ENCODE results near the gene SLC35E1.
"Not testable (repeated sequence)": the region's sequence is repeated elsewhere in the genome, so short reads cannot be mapped to it uniquely, and the experiment has no call there.

The SLC35E1 gene

GRCh38 chr19:16581145-16581970 is 9.1 kb upstream of the SLC35E1 start:
- no peak for DNase-seq (ENCODE audit: low read depth)

GRCh38 chr19:16579381-16579780 is 7.2 kb upstream of the SLC35E1 start:
- DNase-seq (ENCODE audit: low read depth), result no peak

GRCh38 chr19:16577531-16577985 is 5.3 kb upstream of the SLC35E1 start:
- no peak for DNase-seq (ENCODE audit: low read depth)

- DNase-seq (ENCODE audit: low read depth), result no peak
Observed at GRCh38 chr19:16576690-16577530, 4.7 kb upstream of the SLC35E1 start.

- no peak for DNase-seq (ENCODE audit: low read depth)
Observed at GRCh38 chr19:16575861-16576689, 3.9 kb upstream of the SLC35E1 start.

- DNase-seq (ENCODE audit: low read depth), result no peak
Observed at GRCh38 chr19:16575282-16575681, 3.1 kb upstream of the SLC35E1 start.

GRCh38 chr19:16573925-16574324 is 1.7 kb upstream of the SLC35E1 start:
- no peak for DNase-seq (ENCODE audit: low read depth)

- DNase-seq (ENCODE audit: low read depth), result no peak
Observed at GRCh38 chr19:16573296-16573695, 1.1 kb upstream of the SLC35E1 start.

GRCh38 chr19:16571822-16572331 is 338 bp downstream of the SLC35E1 start:
- no peak for DNase-seq (ENCODE audit: low read depth)

- DNase-seq (ENCODE audit: low read depth), result no peak
Observed at GRCh38 chr19:16571283-16571682, 932 bp downstream of the SLC35E1 start.

- DNase-seq (ENCODE audit: low read depth), result no peak
Observed at GRCh38 chr19:16569609-16570320, 2.5 kb downstream of the SLC35E1 start.

- no peak for DNase-seq (ENCODE audit: low read depth)
Observed at GRCh38 chr19:16566702-16567101, 5.5 kb downstream of the SLC35E1 start.

- peak; percentile 46 for DNase-seq (ENCODE audit: low read depth)
Observed at GRCh38 chr19:16566161-16566560, 6.1 kb downstream of the SLC35E1 start.

- no peak for DNase-seq (ENCODE audit: low read depth)
Observed at GRCh38 chr19:16564842-16565241, 7.4 kb downstream of the SLC35E1 start.

- DNase-seq (ENCODE audit: low read depth), result no peak
Observed at GRCh38 chr19:16562608-16563025, 9.6 kb downstream of the SLC35E1 start.

GRCh38 chr19:16561382-16561781 is 10.8 kb downstream of the SLC35E1 start:
- no peak for DNase-seq (ENCODE audit: low read depth)

- DNase-seq (ENCODE audit: low read depth), result no peak
Observed at GRCh38 chr19:16559780-16560276, 12.4 kb downstream of the SLC35E1 start.

- DNase-seq (ENCODE audit: low read depth), result no peak
Observed at GRCh38 chr19:16554776-16555175, 17.4 kb downstream of the SLC35E1 start.

- DNase-seq (ENCODE audit: low read depth), result not testable (repeated sequence)
Observed at GRCh38 chr19:16551902-16552301, 20.3 kb downstream of the SLC35E1 start.

GRCh38 chr19:16548956-16549355 is 23.3 kb downstream of the SLC35E1 start:
- DNase-seq (ENCODE audit: low read depth), result no peak
